ENCODE measurements around the gene KY.

Gene KY, protein sequence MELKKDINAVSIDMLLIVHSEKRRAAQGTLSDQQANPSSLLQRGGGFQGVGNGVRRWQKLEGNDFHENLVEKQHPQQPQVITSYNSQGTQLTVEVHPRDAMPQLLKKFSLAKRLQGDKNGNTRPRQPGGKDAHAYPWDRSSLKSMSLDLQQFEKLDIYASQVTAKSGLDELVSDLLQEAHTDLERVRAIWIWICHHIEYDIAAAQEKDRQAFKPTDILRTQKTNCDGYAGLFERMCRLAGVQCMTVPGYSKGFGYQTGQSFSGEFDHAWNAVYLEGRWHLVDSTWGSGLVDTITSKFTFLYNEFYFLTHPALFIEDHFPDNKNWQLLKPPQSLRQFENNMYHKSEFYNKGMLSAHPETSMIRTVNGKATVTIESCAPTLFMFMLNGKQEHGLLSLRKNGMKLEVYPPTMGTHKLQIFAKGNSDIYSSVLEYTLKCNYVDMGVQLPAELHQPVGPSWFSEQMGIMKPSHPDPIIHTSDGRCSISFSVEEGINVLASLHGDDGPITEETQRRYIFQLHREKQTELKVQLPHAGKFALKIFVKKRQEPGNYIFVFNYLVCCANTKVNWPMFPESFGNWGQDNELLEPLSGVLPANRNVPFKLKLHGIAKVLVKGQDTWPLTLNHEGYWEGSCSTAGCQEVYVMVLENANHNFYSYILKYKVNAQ

DNA sequence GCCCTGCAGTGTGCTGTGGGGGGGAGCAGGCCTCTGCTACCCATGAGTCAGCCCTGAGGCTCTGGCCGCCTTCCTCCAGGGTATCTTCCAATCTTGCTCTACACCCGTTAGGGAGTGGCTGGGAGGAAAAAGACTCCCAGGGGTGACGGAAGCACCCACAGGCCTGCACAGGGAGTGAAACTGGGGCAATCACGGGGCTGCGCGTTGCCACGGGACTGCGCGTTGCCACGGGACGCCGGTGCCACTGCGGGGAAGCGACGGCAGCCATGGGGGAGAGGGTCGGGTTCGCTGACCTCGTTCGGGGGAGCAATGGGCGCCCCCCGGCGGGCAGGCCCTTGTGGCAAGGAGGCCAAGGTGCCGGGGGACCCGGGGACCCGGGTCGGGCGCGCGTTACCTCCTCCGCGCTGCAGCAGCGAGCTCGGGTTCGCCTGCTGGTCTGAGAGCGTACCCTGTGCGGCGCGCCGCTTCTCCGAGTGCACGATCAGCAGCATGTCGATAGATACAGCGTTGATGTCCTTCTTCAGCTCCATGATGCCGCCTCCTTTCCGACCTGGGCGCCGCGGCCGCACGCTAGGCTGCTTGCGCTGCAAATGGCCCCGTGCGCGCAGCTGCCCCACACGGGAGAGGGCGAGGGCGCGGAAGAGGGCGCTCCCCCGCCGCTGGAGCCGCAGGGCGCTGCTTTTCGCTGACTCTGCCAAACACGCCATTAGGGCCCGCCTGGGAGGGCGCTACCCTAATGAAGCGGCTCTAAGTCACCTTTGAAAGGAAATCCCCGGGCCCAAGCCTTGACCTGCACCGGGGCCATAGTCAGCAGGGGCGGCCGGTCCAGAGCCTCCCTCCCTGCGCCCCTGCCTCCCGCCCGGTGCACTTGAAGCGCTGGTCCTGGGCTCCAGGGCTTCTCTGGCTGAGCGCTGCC lies at the start of gene KY:
KY (minus strand) TSS at position 592 of the 916 bp plus-strand sequence; CDS start at position 530, 62 bp downstream.
- DNase-seq = peak; percentile 55

DNA sequence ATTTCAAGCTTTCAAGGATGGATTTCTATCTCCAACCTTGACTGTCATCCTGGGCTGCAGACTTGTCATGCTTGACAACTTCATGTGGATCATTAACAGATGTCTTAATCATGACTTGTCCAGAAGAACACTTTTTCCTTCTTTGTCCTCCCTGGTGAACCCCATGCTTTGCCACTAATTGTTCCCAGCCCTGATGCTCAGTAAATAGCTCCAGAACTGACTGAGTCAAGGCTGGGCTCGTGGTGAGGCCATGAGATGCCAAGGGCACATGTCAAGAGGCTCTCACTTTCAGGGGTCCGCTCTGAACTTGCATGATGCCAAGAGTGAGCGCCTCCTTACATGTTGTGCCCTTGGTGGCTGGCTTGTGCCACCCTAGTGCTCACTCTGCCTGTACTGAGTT lies 48.9 kb upstream of the KY start:
- no peak for DNase-seq

DNA sequence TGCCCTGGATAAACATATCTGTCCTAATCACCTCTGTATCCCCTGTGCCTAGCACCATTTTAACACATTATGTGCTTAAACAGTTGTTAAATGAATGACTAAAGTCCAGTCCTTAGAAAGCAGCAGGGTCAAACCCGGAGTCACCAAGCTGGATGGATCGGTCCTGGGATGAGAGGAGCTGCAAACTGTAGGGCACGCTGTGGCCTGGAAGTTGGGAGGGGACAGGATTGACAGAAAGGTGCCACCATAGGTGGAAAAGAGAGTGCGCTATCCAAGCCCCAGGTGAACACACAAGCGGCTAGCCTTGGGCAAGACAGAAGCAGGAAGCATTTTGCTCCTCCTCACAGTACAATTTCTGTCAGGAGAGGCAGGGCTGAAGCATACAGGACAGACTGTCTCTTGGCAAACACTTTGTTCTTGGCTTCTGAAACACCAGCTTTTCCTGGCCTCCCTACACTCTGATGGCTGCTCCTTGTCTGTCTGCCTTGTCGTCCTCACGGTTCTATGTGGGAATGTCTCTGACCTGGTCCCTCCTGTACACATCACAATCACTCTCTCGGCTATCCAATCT lies 48.4 kb upstream of the KY start:
- DNase-seq = no peak

DNA sequence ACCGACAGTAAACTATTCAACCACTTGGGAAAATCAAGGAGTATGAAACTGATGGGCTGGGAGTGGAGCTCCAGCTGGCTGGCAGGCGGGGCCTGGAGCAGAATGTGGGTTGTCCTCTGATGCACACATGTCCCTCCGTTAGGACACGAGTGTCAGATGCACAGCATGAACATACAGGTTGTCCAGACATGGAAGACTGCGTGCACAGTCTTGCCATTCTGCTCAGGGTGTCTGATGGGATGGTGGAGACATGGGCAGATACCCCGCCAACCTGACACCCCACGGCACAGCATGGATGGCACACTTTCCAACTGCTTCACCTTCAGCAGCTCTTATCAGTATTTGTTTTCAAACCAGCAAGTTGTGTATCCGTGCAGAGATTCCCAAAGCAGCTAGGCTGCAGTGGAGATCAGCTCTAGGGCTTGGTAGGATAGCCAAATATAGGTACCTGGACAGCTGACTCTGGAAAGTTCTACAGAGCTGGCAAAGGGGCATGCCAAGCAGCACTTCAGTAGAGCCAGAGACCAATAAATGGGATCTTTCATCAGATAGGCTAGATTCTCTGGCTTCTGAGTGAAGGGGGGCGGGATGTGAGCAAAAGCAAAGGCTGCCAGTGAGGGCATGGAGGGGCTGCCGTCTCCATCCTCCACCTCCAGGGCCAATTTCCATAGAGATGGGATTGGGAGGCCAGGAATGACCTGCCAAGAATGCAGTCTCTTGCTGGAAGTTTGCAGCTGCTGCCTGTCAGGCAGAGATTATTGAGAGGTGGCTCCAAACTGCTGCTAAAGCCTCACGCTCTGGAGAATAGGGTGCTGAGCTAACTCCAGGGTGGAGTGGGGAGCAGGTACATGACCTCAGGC lies 47.2 kb upstream of the KY start:
- DNase-seq = no peak

DNA sequence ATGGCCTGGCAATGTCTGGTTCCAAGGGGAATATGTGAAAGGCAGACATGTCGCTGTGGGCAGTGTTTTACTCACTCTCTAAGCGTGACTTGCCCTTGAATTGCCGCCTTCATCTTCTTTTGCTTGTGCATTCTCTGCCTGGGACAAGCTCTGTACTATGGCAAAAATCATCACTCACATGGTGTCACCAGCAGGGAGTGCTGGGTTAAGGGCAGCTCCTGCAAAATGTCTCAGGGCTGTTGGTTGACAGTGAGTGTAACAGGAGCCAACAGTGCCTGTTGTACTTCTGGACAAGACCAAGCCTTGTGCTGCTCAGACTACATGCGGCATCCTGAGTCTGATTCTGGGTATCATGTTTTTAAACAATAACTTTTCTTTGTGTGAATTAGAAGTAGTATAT lies 45.3 kb upstream of the KY start:
- DNase-seq = no peak

DNA sequence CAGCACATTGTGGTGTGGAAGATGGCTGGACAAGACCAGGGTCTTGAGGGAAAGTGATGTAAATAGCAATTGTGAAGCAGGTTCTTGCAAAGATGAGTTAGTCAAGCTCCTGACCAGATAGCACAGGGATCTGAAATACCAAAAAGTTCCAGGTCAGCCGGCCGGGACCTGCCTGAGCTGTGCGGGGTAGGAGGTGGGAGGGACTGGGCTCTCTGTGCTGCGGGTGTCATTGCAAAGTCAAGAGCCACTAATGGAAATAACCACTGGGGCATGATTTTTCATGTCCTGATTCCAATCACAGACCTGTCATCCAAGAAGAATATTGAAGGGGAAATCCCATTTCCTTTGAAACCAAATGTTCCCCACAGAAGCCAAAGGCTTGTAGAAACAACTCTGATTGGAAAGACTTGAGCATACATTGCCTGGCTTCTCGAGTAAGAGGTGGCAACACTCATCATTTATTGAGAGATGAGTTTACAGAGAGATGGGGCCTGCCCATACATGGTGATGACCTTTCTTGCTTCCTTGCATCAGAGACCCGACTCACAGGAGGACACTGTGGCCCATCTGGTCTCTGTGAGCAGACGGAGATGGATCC lies 44.2 kb upstream of the KY start:
- no peak for DNase-seq

DNA sequence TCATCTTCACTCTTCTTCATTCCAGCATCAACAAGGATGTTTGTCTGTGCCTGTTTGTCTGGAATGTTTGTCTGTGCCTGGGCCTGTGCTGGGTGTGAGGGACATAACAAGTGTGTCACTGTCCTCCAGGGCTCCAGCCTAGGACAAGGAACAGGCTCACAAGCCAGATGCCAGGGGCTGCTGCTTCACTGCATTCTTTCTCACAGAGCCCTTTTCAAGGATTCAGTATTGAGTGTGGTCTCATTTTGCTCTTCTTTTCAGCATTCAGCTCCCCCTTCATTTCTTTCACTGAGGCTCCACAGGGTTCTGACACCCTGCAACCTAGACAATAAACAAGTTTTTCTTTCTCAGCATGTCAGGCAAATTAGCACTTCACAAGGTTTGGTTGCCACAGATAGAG lies 43.6 kb upstream of the KY start:
- no peak for DNase-seq

DNA sequence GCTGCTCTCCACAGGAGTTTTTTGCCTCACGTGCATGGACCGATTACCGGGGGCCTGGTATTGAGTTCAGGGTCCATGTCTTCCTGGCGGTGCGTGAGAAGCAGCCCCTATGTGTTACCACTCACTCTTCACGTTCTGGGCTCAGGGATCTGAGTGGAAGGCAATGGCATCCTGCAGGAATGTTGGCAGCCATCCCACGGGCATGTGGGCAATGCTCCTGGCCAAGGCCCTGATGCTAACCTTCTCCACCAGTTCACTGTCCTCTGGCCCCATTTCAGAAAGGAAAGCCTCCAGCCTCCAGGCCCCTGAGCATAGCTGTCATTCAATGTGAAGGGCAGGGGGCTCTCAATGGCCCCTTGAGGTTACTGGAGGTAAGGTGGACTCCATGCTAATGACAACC lies 43.0 kb upstream of the KY start:
- no peak for DNase-seq

DNA sequence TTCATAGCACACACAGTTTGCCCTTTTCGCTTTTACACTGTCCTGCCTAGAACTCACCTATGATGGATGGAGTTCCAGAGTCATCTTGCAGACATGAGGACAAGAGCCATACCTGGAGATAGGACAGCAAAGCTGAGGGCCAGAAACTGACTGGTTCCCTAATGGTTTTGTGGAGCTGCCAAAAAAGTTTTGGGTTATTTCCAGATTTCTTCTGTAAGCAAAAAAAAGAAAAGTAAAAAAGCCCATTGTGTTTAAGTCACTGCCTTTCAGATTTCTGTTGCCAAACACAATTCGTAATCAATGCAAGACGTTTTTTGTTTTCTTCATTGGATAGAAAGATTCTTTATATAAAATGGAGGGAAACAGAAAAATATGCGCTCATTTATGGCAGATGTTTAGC lies 42.4 kb upstream of the KY start:
- no peak for DNase-seq

DNA sequence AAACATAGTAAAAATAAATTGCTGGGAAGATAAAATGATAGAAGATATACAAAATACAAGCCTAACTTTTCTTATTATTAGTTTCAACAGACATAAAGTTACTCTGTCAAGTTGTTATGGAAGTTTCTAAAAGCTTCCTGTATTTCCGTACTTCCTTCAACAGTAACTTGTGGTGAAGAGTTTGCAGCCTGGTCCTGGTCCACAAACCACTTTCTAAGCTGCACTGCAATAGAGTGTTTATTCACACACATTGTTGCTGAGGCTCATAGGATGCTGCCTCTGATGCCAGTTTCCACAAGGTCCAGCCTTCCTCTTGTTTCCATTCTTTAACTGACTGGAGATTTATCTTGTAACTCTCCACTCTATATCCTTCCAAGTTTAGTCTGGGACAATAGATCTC lies 39.4 kb upstream of the KY start:
- DNase-seq = no peak

DNA sequence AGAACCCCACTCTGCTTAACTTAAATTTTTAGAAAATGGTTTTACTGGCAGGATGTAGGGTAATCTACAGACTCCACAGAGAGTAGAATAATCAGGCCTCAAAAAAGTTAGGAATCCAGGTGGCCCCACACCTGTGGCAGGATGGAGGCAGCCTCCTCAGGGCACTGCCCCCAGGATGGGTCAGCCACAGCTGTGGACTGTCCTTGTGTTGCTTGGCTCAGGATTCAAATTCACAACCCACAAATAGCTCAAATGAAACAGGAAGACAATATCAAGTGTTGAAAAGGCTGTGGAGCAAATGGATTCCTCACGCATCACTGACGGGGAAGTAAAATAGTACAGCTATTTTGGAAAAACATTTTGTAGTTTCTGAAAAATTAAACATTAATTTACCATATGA lies 36.8 kb upstream of the KY start:
- DNase-seq = no peak

DNA sequence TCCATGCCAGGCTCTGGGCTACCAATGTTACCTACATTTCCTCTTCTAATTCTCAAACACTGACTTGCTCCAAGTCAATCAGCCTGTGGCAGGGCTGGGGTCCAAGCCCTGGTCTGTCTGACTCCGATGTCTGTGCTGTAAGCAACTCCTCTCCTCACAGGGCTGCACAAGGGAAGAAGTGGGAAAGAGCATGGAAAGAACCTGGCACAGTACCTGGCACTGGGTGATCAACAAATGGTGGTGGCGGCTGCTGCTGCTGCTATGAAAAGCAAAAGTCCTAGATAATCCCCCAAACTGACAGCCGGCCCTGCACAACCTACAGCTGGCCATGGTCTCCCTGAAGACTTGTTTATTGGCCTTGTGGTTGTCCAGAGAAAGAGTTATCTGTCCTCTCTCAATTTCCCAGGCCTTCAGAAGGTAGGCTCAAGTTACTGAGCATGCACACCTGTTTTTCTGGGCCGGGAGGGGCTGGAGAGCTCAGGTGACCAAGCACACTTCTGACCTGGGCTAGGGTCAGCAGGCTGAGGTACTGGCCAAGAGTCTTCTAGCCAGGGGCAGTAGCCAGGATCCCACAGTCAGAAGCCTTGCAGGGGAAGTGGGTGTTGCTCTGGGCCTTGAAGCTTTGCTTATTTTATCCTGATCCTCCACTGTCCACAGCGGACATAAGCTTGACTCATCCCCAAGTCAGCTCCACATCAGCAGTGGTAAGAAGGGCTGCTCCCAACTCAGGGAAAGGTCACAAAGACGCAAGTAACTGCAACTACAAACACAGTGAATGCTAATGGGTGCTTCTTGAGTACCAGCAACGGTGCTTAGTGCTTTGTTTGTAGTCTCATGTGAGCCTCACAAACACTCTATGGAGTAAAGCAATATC lies 35.3 kb upstream of the KY start:
- peak; percentile 74 for DNase-seq

DNA sequence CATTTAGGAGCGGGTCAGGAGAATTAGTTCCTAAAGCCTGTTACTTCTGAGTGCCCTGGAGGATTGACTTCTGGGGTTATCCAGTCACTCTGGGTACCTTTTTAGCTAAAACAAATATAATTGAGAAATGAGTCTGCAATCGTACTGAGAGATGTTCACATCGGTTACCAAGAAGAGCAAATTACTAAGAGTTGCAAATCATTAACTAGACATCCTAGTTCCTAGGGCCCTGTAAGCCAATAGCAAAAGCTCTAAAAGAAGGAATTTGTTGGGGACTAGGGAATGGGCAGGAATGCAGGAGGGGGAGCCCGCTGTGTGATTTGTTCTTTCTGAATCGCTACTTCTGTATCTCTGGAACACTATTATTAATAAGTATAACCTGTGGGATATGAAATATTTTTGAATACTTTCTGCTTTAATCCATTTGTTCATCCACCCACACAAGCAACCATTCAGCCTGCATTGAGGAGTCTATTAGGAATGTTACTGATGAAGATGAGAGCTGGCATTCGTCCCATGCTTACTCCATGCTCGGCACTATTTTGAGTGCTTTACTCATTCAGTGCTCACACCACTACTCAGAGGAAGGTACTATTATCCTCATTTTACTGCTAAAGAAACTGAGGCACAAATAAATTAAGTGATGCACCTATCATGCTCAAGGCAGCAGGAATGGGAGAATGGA lies 31.5 kb upstream of the KY start:
- no peak for DNase-seq

DNA sequence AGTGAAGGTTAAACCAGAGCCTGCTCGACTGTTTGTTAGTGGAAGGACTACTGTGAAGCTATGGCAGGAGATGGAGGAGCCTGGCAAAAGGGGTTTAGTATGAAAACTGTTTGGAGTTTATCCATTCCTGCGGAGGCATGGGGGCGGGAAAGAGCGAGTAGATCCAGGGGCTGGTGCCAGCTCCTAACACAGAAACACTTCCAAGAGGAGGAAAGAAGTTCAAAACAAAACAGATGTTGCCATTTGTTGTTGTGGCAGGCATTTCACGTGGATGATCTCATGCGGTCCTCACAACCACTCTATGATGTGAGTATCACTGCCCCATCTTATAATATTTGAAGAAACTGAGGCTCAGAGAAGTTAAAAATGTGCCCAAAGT lies 30.7 kb upstream of the KY start:
- no peak for DNase-seq

DNA sequence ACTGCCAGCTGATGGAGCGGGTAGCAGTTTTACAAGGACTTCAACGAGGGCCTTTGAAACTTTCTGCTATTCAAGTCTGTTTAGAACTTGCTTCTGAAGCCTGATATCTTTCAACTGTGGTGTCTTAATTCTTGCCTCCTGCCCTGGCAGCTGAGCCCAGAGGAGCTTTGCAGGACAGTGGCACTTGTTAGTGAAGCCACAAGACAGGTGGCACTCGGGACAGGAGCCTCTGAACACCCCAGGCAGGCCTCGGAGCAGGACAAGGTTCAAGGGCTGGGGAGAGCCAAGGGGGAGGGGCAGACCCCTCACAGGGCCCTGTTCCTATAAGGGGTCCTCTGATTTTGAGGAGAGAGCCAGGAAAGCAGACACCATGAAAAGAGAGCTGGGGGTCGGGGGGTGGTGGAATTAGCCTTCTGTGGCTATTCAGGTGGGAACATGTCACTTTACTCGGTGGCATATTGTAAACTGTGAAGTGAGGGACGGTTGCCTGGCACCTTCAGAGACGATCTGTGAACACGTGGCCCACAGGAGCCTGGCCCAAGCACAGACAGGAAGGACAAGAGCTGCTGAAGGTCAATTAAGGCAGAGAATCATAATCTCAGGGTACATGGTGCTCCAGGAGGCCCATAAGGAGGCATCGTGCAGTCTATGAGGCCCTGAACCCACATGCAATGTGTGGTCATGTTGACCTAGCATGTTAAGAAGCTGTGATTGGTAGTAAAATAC lies 30.1 kb upstream of the KY start:
- DNase-seq = no peak

DNA sequence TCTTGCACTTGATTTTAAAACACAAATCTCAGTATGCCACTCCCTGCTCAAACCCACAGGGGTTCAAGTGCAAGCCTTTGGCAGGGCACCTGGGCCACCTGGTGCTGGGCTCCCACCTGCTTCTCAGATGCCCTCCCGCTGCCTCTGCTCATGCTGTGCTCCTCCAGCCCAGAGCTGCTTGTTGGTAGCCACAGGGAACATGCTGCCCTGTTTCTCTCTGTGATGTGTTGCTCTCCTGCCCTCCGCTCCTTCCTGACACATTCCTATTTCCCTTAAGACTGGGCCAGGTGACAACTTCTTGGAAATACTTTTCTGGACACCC lies 27.1 kb upstream of the KY start:
- DNase-seq = no peak

DNA sequence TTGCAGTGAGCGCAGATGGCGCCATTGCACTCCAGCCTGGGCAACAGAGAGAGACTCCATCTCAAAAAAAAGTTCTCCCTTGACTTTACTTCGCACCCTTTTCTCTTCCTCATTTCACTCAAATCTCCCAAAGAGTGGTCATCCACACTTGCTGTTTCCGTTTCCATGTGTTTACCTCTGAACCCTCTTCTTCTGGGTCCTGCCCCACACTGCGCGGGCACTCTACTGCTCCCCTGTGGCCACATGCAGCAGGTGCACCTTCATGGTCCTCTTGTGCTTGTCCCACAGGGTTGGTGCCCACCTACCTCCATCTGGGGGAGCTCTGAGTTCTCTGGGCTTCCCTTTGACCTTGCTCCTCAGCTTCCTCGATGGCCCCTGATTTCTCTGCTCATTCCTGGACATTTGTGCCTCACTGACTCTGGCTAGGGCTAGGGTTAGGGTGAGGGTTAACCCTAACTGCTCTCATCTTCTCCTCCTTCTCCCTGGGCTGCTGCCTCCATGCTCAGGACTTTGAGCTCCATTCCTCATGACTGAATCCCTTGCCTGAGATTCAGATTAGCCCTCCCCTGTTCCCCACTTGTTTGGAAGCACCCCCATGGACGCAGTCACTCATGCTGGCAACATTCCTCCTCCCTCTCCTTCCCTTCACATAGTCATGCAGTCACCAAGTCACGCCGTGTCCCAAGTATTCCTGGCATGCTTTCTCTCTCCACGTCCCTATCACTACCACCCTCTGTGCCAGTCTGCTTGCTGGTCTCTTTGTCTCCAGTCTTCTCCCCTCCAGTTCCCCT lies 26.6 kb upstream of the KY start:
- peak; percentile 17 for DNase-seq

DNA sequence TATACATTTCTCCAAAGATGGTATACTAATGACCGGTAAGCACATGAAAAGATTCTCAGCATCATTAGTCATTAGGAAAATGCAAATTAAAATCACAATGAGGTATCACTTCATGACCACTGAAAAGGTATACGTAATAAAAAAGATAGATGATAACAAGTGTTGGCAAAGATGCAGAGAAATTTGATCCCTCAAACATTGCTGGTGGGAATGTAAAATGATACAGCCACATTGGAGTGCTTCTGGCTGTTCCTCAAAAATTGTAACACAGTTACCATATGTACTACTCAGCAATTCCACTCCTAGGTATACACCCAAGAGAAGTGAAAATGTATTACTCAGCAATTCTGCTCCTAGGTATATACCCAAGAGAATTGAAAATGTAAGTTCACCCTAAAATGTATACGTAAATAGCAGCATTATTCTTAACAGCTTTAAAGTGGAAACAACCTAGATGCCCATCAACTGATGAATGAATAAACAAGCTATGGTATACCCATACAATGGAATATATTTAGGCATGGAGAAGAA lies 25.0 kb upstream of the KY start:
- no peak for DNase-seq

DNA sequence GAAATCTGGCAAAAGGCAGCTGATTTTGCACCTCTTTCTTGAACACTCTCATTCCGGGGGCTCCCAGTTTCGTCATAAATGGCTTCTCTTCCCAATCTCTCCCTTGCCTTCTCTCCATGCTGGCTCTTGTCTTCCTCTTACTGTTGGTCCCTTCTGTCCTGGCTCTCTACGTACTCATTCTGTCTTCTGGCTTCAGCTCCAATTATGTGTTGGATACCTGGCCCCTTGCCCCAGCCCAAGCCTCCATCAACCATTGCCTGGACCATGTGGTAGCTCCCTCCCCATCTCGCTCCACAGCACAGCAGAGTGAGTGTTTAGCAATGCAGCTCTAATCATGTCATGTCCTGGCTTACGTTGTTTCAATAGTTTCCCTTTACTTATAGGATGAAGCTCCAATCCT lies 21.7 kb upstream of the KY start:
- no peak for DNase-seq
